ENCODE data around the gene NR4A2.

NR4A2 gene

DNA sequence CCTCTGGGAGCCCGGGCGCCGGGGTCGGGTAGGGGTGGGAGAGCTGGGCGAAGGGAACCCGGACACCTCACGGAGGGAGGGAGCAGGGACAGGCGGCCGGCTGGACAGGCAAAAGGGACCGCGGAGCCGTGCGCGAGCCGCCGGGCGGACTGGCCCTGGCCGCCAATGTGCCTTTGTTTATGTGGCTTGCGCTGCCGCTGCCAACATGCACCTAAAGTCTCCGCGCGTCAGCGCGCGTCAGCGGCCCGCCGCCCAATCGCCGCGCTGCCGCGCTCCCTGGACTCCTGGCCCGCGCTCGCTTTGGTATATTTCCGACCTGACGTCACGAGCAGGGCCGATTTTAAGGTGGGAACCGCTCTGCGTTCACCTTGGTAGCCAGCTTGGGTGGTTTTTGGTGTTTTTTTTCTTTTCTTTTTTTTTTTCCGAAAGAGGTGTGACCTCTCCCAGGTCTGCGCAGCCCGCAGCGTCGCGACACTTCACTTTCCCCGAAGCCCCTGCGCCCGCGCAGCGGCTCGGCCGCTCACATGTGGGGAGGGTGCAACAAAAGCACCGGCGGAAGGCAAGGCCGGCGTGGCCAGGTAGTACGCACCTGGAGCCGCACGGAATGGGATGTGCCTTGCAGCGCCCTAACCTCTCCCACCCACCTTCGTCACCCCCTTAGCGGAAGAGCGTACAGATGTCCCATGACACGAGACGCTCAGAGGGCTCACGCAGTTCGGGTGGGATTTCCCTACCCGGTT lies at the start of gene NR4A2:
TSS of gene NR4A2 (minus strand) at position 188 of the 740 bp plus-strand sequence. CDS start 2,535 bp downstream, outside the sequence.
- H3K4me3 ChIP-seq (ENCODE audit: low read depth, low read length) = peak within 1 kb of the TSS; percentile 77

DNA sequence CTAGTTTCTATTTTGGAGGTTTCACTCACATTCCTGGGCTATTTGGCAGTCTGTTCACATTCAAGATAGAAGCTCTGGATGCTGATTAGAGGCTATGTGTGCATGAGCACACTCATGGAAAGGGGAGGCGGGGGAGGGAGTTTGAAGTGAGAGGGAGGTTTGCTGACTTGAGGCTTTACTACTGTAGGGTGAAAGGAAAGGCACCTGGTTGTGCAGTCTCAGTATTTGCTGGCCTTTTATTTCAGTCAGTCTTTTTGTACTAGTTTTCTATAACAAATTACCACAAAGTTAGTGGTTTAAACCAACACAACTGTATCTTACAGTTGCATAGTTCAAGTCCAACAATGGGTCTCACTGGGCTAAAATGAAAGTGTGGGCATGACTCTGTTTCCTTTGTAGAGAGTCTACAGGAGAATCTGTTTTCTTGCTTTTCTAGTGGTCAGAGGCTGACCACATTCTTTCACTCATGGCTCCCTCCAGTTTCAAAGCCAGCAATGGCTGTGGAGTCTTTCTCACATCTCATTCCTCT lies 47.7 kb upstream of the NR4A2 start:
- in situ Hi-C loops (cut with HindIII; ENCODE audit: low sequenced_read_pairs) = no loop called here
- TF ChIP-seq CTCF (IDR thresholded peaks at IDR 0.05; ENCODE audit: low read depth, low read length) = no peak
- DNase-seq (ENCODE audit: low read depth, low spot score) = no peak
- H3K4me3 ChIP-seq (ENCODE audit: low read depth, low read length) = no peak overlapping the region

More for the DNA sequence above, at the start of gene NR4A2:
- no peak for TF ChIP-seq CTCF (IDR thresholded peaks at IDR 0.05; ENCODE audit: low read depth, low read length)
- DNase-seq (ENCODE audit: low read depth, low spot score) = peak; percentile 92
- in situ Hi-C loops (cut with HindIII; ENCODE audit: low sequenced_read_pairs) = loop anchor here (25.0 kb wide), 1 partner anchor 205 kb away; no protein-coding TSS in a partner anchor

DNA sequence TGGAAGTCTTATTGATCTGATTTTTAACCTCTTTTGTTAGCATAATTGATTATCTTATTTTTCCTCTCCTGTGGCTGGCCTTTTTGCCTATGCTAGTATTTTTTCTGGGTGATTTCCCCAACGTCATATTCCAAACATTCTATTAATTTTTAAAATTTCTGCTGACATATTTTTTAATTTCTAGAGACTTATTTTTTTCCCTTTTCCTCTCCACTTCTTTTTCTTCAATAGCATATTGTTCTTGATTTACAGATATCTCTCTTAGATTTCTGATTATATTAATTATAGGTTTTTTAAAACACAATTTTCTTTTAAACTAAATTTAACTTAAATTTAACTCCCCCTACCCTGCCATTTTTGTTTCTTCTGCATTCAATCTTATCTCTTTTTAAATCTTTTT lies 47.2 kb upstream of the NR4A2 start:
- no peak overlapping the region for H3K4me3 ChIP-seq (ENCODE audit: low read depth, low read length)
- DNase-seq (ENCODE audit: low read depth, low spot score) = no peak
- in situ Hi-C loops (cut with HindIII; ENCODE audit: low sequenced_read_pairs) = no loop called here
- TF ChIP-seq CTCF (IDR thresholded peaks at IDR 0.05; ENCODE audit: low read depth, low read length) = no peak

- in situ Hi-C loops (cut with HindIII; ENCODE audit: low sequenced_read_pairs) = no loop called here
- DNase-seq (ENCODE audit: low read depth, low spot score) = no peak
- H3K4me3 ChIP-seq (ENCODE audit: low read depth, low read length) = no peak overlapping the region
- TF ChIP-seq CTCF (IDR thresholded peaks at IDR 0.05; ENCODE audit: low read depth, low read length) = no peak
These were observed 46.5 kb upstream of the NR4A2 start for GRCh38 chr2:156379071-156379470.

- no peak for TF ChIP-seq CTCF (IDR thresholded peaks at IDR 0.05; ENCODE audit: low read depth, low read length)
- in situ Hi-C loops (cut with HindIII; ENCODE audit: low sequenced_read_pairs) = no loop called here
- no peak overlapping the region for H3K4me3 ChIP-seq (ENCODE audit: low read depth, low read length)
These were observed 34.2 kb upstream of the NR4A2 start for GRCh38 chr2:156366753-156367152.

DNA sequence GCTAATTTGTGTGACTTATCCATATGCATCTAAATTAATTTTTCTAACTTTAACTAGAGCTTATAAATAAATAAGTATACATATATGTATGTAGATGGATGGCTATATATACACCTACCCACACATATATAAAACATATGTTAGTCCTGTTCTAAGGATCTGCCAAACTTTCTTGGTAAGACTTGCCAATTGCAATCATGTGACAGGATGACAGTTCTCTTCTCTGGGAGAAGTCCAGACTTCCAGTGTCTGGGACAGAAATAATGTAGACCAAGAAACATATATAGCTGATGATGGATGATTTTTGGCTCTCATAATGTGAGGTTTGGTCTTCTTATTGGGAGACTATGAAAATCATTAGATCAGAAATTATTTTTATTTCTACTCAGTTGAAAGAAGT lies 30.6 kb upstream of the NR4A2 start:
- in situ Hi-C loops (cut with HindIII; ENCODE audit: low sequenced_read_pairs) = no loop called here
- DNase-seq (ENCODE audit: low read depth, low spot score) = no peak
- no peak for TF ChIP-seq CTCF (IDR thresholded peaks at IDR 0.05; ENCODE audit: low read depth, low read length)
- no peak overlapping the region for H3K4me3 ChIP-seq (ENCODE audit: low read depth, low read length)

More at GRCh38 chr2:156366753-156367152, 34.2 kb upstream of the NR4A2 start:
- DNase-seq (ENCODE audit: low read depth, low spot score) = no peak

Measured in astrocyte of the spinal cord (primary cell).